H1 (cell line): ENCODE results near the gene NAPA. TPM values are rescaled to one million over a fixed set of nuclear protein-coding genes. Genes with fewer than 3 reads are reported as not detected.

Experiments used
- CTCF ChIA-PET: fragments of 300-600 bp; sonication (Branson Sonifier 250); formaldehyde crosslinking; loops from one replicate; lab custom pipeline; 2021; ENCODE audit not compliant: partially characterized antibody; lab: Charles Lee
- POLR2A ChIA-PET: fragments of 300-600 bp; sonication (Branson Sonifier 250); formaldehyde crosslinking; loops from one replicate; lab custom pipeline; 2021; ENCODE audit warnings: inconsistent platforms; ENCODE audit not compliant: partially characterized antibody; lab: Charles Lee
- DNase-seq, 2 experiments: peaks; one replicate each; pipeline versions ENCODE4 v3.0.0 to v3.0.0-alpha.2; 2010 to 2022; ENCODE audit warnings: low spot score in 2 of 2, low read depth in 1 of 2, mixed read lengths in 1 of 2
- FAIRE-seq: peaks from 2 replicates; lab custom pipeline; 2011; peaks lifted over from hg19 to GRCh38; lab: Jason Lieb, UNC
- H2AFZ ChIP-seq: 2 replicates; pipeline ENCODE4 v1.8.1; 2012; ENCODE audit warnings: low read length, inconsistent platforms
- H2AK5ac ChIP-seq: 2 replicates; pipeline ENCODE4 v1.6.1; 2013; ENCODE audit warnings: low read depth, low read length
- H2BK120ac ChIP-seq: replicated peaks from 2 replicates; pipeline ENCODE3; 2013; ENCODE audit warnings: low read depth, low read length, inconsistent platforms
- H2BK12ac ChIP-seq: 2 replicates; pipeline ENCODE4 v1.6.1; 2013; ENCODE audit warnings: low read depth, low read length
- H2BK15ac ChIP-seq: 2 replicates; pipeline ENCODE4 v1.6.1; 2013; ENCODE audit warnings: low read length
- H2BK20ac ChIP-seq: 2 replicates; pipeline ENCODE4 v1.6.1; 2013; ENCODE audit warnings: low read length
- H2BK5ac ChIP-seq: 2 replicates; pipeline ENCODE4 v1.6.1; 2013; ENCODE audit warnings: low read depth, low read length
- H3K14ac ChIP-seq: 2 replicates; pipeline ENCODE4 v1.6.1; 2013; ENCODE audit warnings: inconsistent platforms; ENCODE audit not compliant: insufficient read length
- H3K18ac ChIP-seq: 2 replicates; pipeline ENCODE4 v1.6.1; 2013; ENCODE audit warnings: low read length; ENCODE audit errors: extremely low read depth
- H3K23ac ChIP-seq: 2 replicates; pipeline ENCODE4 v1.6.1; 2013; ENCODE audit warnings: inconsistent platforms; ENCODE audit not compliant: insufficient read length
- H3K23me2 ChIP-seq: 2 replicates; pipeline ENCODE4 v1.6.1; 2013; ENCODE audit warnings: low read depth, low read length
- H3K27ac ChIP-seq: 2 replicates; pipeline ENCODE4 v1.6.1; 2011; ENCODE audit warnings: low read depth, low read length, inconsistent platforms
- H3K27me3 ChIP-seq, 4 experiments: replicated peaks in 1 of 4; 1 replicate in 1 of 4; 2 replicates in 3 of 4; pipeline versions ENCODE4 v1.6.1 to v1.8.1; 2011 to 2013; ENCODE audit warnings: low read length in 3 of 4, mild to moderate bottlenecking in 3 of 4, inconsistent platforms in 2 of 4, mixed read lengths in 2 of 4, moderate library complexity in 1 of 4; ENCODE audit not compliant: control insufficient read depth in 3 of 4, insufficient read depth in 3 of 4; ENCODE audit errors: extremely low read depth in 1 of 4
- H3K36me3 ChIP-seq, 4 experiments: 2 replicates each; pipeline versions ENCODE4 v1.6.1 to v1.8.1; 2011 to 2013; ENCODE audit warnings: mild to moderate bottlenecking in 4 of 4, low read length in 3 of 4, moderate library complexity in 2 of 4, control low read depth in 1 of 4, inconsistent platforms in 1 of 4; ENCODE audit not compliant: insufficient read depth in 4 of 4, control insufficient read depth in 2 of 4
- H3K4ac ChIP-seq: replicated peaks from 2 replicates; pipeline ENCODE3; 2013; ENCODE audit warnings: low read length, low read depth, mixed read lengths, inconsistent platforms; ENCODE audit not compliant: insufficient read length
- H3K4me1 ChIP-seq, 4 experiments: replicated peaks in 1 of 4; 1 replicate in 1 of 4; 2 replicates in 3 of 4; pipeline versions ENCODE4 v1.6.1 to v1.8.1; 2011 to 2013; ENCODE audit warnings: low read length in 3 of 4, inconsistent platforms in 2 of 4, mixed read lengths in 1 of 4; ENCODE audit not compliant: insufficient read depth in 4 of 4, control insufficient read depth in 3 of 4
- H3K4me2 ChIP-seq, 2 experiments: 2 replicates each; pipeline versions ENCODE4 v1.6.1 to v1.8.1; 2011 to 2013; ENCODE audit warnings: low read depth in 2 of 2, low read length in 2 of 2, control low read depth in 1 of 2, inconsistent platforms in 1 of 2, mild to moderate bottlenecking in 1 of 2; ENCODE audit not compliant: insufficient read depth in 1 of 2
- H3K4me3 ChIP-seq, 4 experiments: fragments of 200-600, 300-600 bp in 1 of 4; sonication (generic), shearing (Covaris generic), sonication (Bioruptor Twin) in 1 of 4; 2 replicates each; pipeline versions ENCODE4 v1.5.1 to v1.8.1; 2011 to 2016; ENCODE audit warnings: low read length in 4 of 4, low read depth in 3 of 4, control low read depth in 2 of 4, inconsistent platforms in 2 of 4, mild to moderate bottlenecking in 2 of 4, mixed read lengths in 1 of 4, moderate library complexity in 1 of 4; ENCODE audit not compliant: insufficient read depth in 2 of 4; ENCODE audit errors: extremely low read depth in 1 of 4
- H3K56ac ChIP-seq: replicated peaks from 2 replicates; pipeline ENCODE3; 2013; ENCODE audit warnings: low read depth, mild to moderate bottlenecking, mixed read lengths, low read length, inconsistent platforms; ENCODE audit not compliant: insufficient read length
- H3K79me1 ChIP-seq: 2 replicates; pipeline ENCODE4 v1.6.1; 2013; ENCODE audit warnings: low read depth, low read length, control low read depth
- H3K79me2 ChIP-seq, 2 experiments: 2 replicates each; pipeline versions ENCODE4 v1.6.1 to v1.8.1; 2012 to 2013; ENCODE audit warnings: low read length in 2 of 2, mild to moderate bottlenecking in 2 of 2, inconsistent platforms in 1 of 2; ENCODE audit not compliant: insufficient read depth in 2 of 2, control insufficient read depth in 1 of 2
- H3K9ac ChIP-seq, 4 experiments: replicated peaks in 1 of 4; 1 replicate in 1 of 4; 2 replicates in 3 of 4; pipeline versions ENCODE4 v1.6.1 to v1.8.1; 2011 to 2013; ENCODE audit warnings: low read depth in 3 of 4, low read length in 3 of 4, control low read depth in 2 of 4, mild to moderate bottlenecking in 2 of 4, moderate library complexity in 2 of 4, inconsistent platforms in 1 of 4; ENCODE audit errors: extremely low read depth in 1 of 4
- H3K9me3 ChIP-seq, 2 experiments: 2 replicates each; pipeline versions ENCODE4 v1.6.1 to v1.8.1; 2012 to 2013; ENCODE audit warnings: mild to moderate bottlenecking in 2 of 2, moderate library complexity in 2 of 2, control low read depth in 1 of 2, inconsistent platforms in 1 of 2, low read depth in 1 of 2, low read length in 1 of 2, mixed read lengths in 1 of 2; ENCODE audit not compliant: insufficient read depth in 2 of 2
- H4K20me1 ChIP-seq, 2 experiments: replicated peaks in 1 of 2; 2 replicates each; pipeline versions ENCODE3 to v1.8.1; 2011 to 2013; ENCODE audit warnings: inconsistent platforms in 2 of 2, low read length in 2 of 2, mild to moderate bottlenecking in 1 of 2; ENCODE audit not compliant: insufficient read depth in 2 of 2, control insufficient read depth in 1 of 2
- H4K5ac ChIP-seq: 2 replicates; pipeline ENCODE4 v1.6.1; 2013; ENCODE audit warnings: low read length, low read depth, mixed read lengths, inconsistent platforms; ENCODE audit not compliant: insufficient read length
- H4K8ac ChIP-seq: 2 replicates; pipeline ENCODE4 v1.8.0; 2013; ENCODE audit warnings: mild to moderate bottlenecking, moderate library complexity, low read length, inconsistent platforms; ENCODE audit not compliant: insufficient read depth; ENCODE audit errors: extremely low read depth
- H4K91ac ChIP-seq: replicated peaks from 2 replicates; pipeline ENCODE3; 2013; ENCODE audit warnings: low read length, mixed read lengths, inconsistent platforms; ENCODE audit not compliant: insufficient read length
- ATF3 ChIP-seq: IDR thresholded peaks from 2 replicates; pipeline ENCODE4 v1.6.1; 2011; ENCODE audit warnings: low read depth, mild to moderate bottlenecking, low read length; ENCODE audit not compliant: insufficient read depth
- BCL11A ChIP-seq, 2 experiments: IDR thresholded peaks; one replicate each; pipeline ENCODE4 v1.6.1; 2011; ENCODE audit warnings: low read depth in 2 of 2, low read length in 2 of 2, mild to moderate bottlenecking in 2 of 2
- BRCA1 ChIP-seq: IDR thresholded peaks from 2 replicates; pipeline ENCODE4 v1.6.1; 2012; ENCODE audit warnings: low read depth, low read length, improper control_type of control experiment
- EP300 ChIP-seq, 2 experiments: IDR thresholded peaks; 1 replicate in 1 of 2; 2 replicates in 1 of 2; pipeline ENCODE4 v1.6.1; 2011 to 2012; ENCODE audit warnings: low read depth in 2 of 2, low read length in 2 of 2, mild to moderate bottlenecking in 2 of 2, borderline replicate concordance in 1 of 2, inconsistent platforms in 1 of 2, moderate library complexity in 1 of 2
- JUND ChIP-seq: IDR thresholded peaks from 2 replicates; pipeline ENCODE4 v1.6.1; 2011; ENCODE audit warnings: mild to moderate bottlenecking, improper control_type of control experiment, low read length
- MAFK ChIP-seq: IDR thresholded peaks from 2 replicates; pipeline ENCODE4 v1.6.1; 2012; ENCODE audit warnings: low read depth, mild to moderate bottlenecking, improper control_type of control experiment, low read length
- SAP30 ChIP-seq: fragments of 300-600 bp; sonication (generic); IDR thresholded peaks from 2 replicates; pipeline ENCODE4 v1.7.1; 2012; ENCODE audit warnings: low read length, moderate library complexity, mild to moderate bottlenecking, inconsistent platforms; ENCODE audit not compliant: insufficient read depth, insufficient replicate concordance
- SP2 ChIP-seq: IDR thresholded peaks from 2 replicates; pipeline ENCODE4 v1.6.1; 2012; ENCODE audit warnings: mild to moderate bottlenecking, low read length, inconsistent platforms
- SUZ12 ChIP-seq: fragments of 200-600 bp; sonication (generic); IDR thresholded peaks from 2 replicates; pipeline ENCODE4 v1.6.1; 2012; ENCODE audit warnings: mild to moderate bottlenecking, inconsistent platforms, low read length, moderate library complexity, mixed read lengths
- WGBS, 2 experiments: shearing (Covaris generic) in 1 of 2; methylation state at CpG; one replicate each; pipeline versions ENCODE4 v1.1.6 to v1.1.7; 2013 to 2015; ENCODE audit warnings: low lambda C conversion rate in 2 of 2, mixed read lengths in 2 of 2, inconsistent platforms in 1 of 2, low coverage in 1 of 2, missing lambda C conversion rate in 1 of 2; ENCODE audit not compliant: insufficient replicate concordance in 2 of 2, insufficient coverage in 1 of 2, insufficient read length in 1 of 2; ENCODE audit errors: extremely low coverage in 1 of 2, missing lambda C conversion rate in 1 of 2; 5-methylcytosine and 5-hydroxymethylcytosine counted together
- polyA plus RNA-seq, 7 experiments: library from polyadenylated mRNA; depleted of rRNA in 3 of 7; stranded (reverse) in 5 of 7; unstranded in 2 of 7; fragments of >200 nt in 5 of 7; fragments of 200-250 nt in 2 of 7; gene quantifications; 1 replicate in 5 of 7; 2 replicates in 1 of 7; 4 replicates in 1 of 7; pipeline versions ENCODE4 v1.2.1 to v1.2.3, GENCODE V29; 2011 to 2013; ENCODE audit warnings: missing spikeins in 2 of 7, mixed read lengths in 2 of 7
- total RNA-seq: library from RNA; stranded (reverse); fragmentation: NEBNext Ultra II Directional; extraction: Animal tissue kit (Norgen Biotek cat#: 25700); gene quantifications from 2 replicates; pipeline ENCODE4 v1.2.1, GENCODE V29; 2021

NAPA gene
- total and polyA plus RNA-seq, 2 of the 8 experiments (the other 6 are each of a cell fraction or from before 2014, with no cell fraction given), result 58.5 to 78.2 TPM

GRCh38 chr19:47447470-47448359 is 67.1 kb downstream of the NAPA start:
- peak overlapping the region in 1 of 4 experiments; percentile 6; a peak in 3 of 7 replicates for H3K9ac ChIP-seq
- H3K4me2 ChIP-seq, result peak overlapping the region; percentile 79 to 89
- peak overlapping the region; percentile 100 for H4K91ac ChIP-seq
- H3K23ac ChIP-seq, result no peak overlapping the region
- H3K18ac ChIP-seq, result peak overlapping the region; percentile 76; the same call in 1 of the 2 replicates
- 0 out of 2 replicates have a peak overlapping the region, but pooled peaks have one; percentile 5 for H2AK5ac ChIP-seq
- H2BK12ac ChIP-seq, result no peak overlapping the region
- H3K4ac ChIP-seq, result peak overlapping the region; percentile 85
- peaks cover 7 to 18% (median 11%) of the 10 kb centered on the region in 4 experiments for H3K4me1 ChIP-seq
- H3K23me2 ChIP-seq, result peaks cover 18% of the 10 kb centered on the region; the same call in 1 of the 2 replicates
- WGBS, 2 experiments, result 2% methylated on average over 55 of the region's 95 CpGs; no CpG with 5 or more reads in 1 of the 2 experiments
- no peak overlapping the region for H3K14ac ChIP-seq
- H4K5ac ChIP-seq, result peak overlapping the region; percentile 21
- no peak overlapping the region for H2BK20ac ChIP-seq
- H3K36me3 ChIP-seq, result no peaks in the 10 kb centered on the region
- H2BK5ac ChIP-seq, result peak overlapping the region; percentile 94
- peak overlapping the region; percentile 83; the same call in 1 of the 2 replicates for H2BK15ac ChIP-seq
- peak; percentile 69 for FAIRE-seq
- ChIA-PET CTCF (interaction anchor here (0.8 to 24.5 kb wide), 9 partner anchors 11 to 260 kb away, joined by 3 to 436 read pairs (median 7); partner anchors contain the start of genes EHD2 and KPTN), POLR2A (interaction anchor here (0.6 to 3.8 kb wide), 22 partner anchors 8 to 318 kb away, joined by 3 to 29 read pairs (median 4); partner anchors contain the start of genes DHX34, KPTN and SLC8A2)
- H3K27ac ChIP-seq, result peak overlapping the region; percentile 56; the same call in 1 of the 2 replicates
- no peak overlapping the region for H3K56ac ChIP-seq
- H2BK120ac ChIP-seq, result no peak overlapping the region
- H3K27me3 ChIP-seq, result peaks cover 0 to 9% (median 9%) of the 10 kb centered on the region in 4 experiments; a peak in 5 of 7 replicates
- no peaks in the 10 kb centered on the region for H3K9me3 ChIP-seq
- H3K79me2 ChIP-seq, result no peaks in the 10 kb centered on the region
- no peaks in the 10 kb centered on the region; the same call in 1 of the 2 replicates for H3K79me1 ChIP-seq
- peak; percentile 95 to 100 for DNase-seq
- H4K8ac ChIP-seq, result peak overlapping the region; percentile 91
- H3K4me3 ChIP-seq, result peak overlapping the region; percentile 56 to 79 (median 70)
- H2AFZ ChIP-seq, result no peak overlapping the region
- H4K20me1 ChIP-seq, result peaks cover 2 to 19% of the 10 kb centered on the region in 2 experiments
- TF ChIP-seq ATF3, result 0 out of 2 replicates have a peak, but pooled peaks have one; percentile 19
- TF ChIP-seq SUZ12, result no peak
- no peak for TF ChIP-seq MAFK
- TF ChIP-seq BCL11A (IDR thresholded peaks at IDR 0.05; ENCODE audit: low read depth in 2 of 2, low read length in 2 of 2), result no peak
- no peak for TF ChIP-seq BRCA1
- TF ChIP-seq EP300 (IDR thresholded peaks at IDR 0.05; ENCODE audit: borderline replicate concordance in 1 of 2, low read depth in 2 of 2, low read length in 2 of 2), result no peak
- no peak for TF ChIP-seq JUND
- no peak for TF ChIP-seq SAP30
- no peak for TF ChIP-seq SP2
